IMR-90 (cell line): ENCODE measurements around the gene BPI. TPM values are rescaled to one million over a fixed set of nuclear protein-coding genes. Genes with fewer than 3 reads are reported as not detected.

Experiments
- ATAC-seq: fragments of 200-7000 bp; cut with Tn5 transposase; 2 replicates; pipeline ENCODE4 v1.9.1; 2020; ENCODE audit warnings: low read depth, mild to moderate bottlenecking, moderate library complexity
- BruUV-seq: library from RNA; stranded (reverse); fragments of 400-500 nt; replicated peaks from 2 replicates; lab custom pipeline; 2021; lab: Mats Ljungman, UMichigan
- CTCF ChIA-PET: fragments of 300-600 bp; formaldehyde crosslinking; extraction: SDS; loops from one replicate; lab custom pipeline; 2021; ENCODE audit warnings: antibody characterized with exemption; lab: Yijun Ruan, JAX
- POLR2A ChIA-PET: fragments of 300-600 bp; sonication (Branson Sonifier 250); formaldehyde crosslinking; loops from one replicate; lab custom pipeline; 2022; ENCODE audit warnings: antibody characterized with exemption; ENCODE audit not compliant: unreplicated experiment; lab: Charles Lee
- DNase-seq: peaks from one replicate; pipeline ENCODE4 v3.0.0; 2013
- H2AFZ ChIP-seq: replicated peaks from 2 replicates; pipeline ENCODE3; 2013; ENCODE audit warnings: low read length, mild to moderate bottlenecking; ENCODE audit not compliant: poor library complexity
- H2AK5ac ChIP-seq: 2 replicates; pipeline ENCODE4 v1.6.1; 2013; ENCODE audit warnings: low read depth, low read length, inconsistent platforms
- H2AK9ac ChIP-seq: replicated peaks from 2 replicates; pipeline ENCODE3; 2013; ENCODE audit warnings: mild to moderate bottlenecking, low read depth, low read length, moderate library complexity; ENCODE audit not compliant: poor library complexity
- H2BK120ac ChIP-seq: 2 replicates; pipeline ENCODE4 v1.6.1; 2013; ENCODE audit warnings: low read depth, low read length, inconsistent platforms
- H2BK15ac ChIP-seq: 3 replicates; pipeline ENCODE4 v1.6.1; 2013; ENCODE audit warnings: low read depth, low read length, inconsistent platforms
- H2BK20ac ChIP-seq: 2 replicates; pipeline ENCODE4 v1.6.1; 2013; ENCODE audit warnings: low read depth, mild to moderate bottlenecking, inconsistent platforms, low read length, moderate library complexity
- H2BK5ac ChIP-seq: 2 replicates; pipeline ENCODE4 v1.6.1; 2013; ENCODE audit warnings: mild to moderate bottlenecking, low read depth, low read length, inconsistent platforms; ENCODE audit not compliant: poor library complexity, severe bottlenecking
- H3K14ac ChIP-seq: replicated peaks from 2 replicates; pipeline ENCODE4 v1.6.1; 2013; ENCODE audit warnings: low read depth, low read length, inconsistent platforms
- H3K18ac ChIP-seq: 2 replicates; pipeline ENCODE4 v1.6.1; 2013; ENCODE audit warnings: low read depth, low read length, control low read depth
- H3K23ac ChIP-seq: 2 replicates; pipeline ENCODE4 v1.6.1; 2013; ENCODE audit warnings: low read depth, low read length, inconsistent platforms
- H3K27ac ChIP-seq: 2 replicates; pipeline ENCODE4 v1.5.1; 2013; ENCODE audit warnings: mild to moderate bottlenecking, control low read depth, low read length; ENCODE audit not compliant: insufficient read depth
- H3K27me3 ChIP-seq: 2 replicates; pipeline ENCODE4 v1.6.1; 2013; ENCODE audit warnings: low read length; ENCODE audit not compliant: control insufficient read depth, insufficient read depth
- H3K36me3 ChIP-seq: 2 replicates; pipeline ENCODE4 v1.6.1; 2013; ENCODE audit warnings: low read length, mixed read lengths; ENCODE audit not compliant: control insufficient read depth, insufficient read depth
- H3K4ac ChIP-seq: 2 replicates; pipeline ENCODE4 v1.6.1; 2013; ENCODE audit warnings: low read depth, low read length, inconsistent platforms
- H3K4me1 ChIP-seq: 2 replicates; pipeline ENCODE4 v1.6.1; 2013; ENCODE audit warnings: low read length, mixed read lengths; ENCODE audit not compliant: control insufficient read depth, insufficient read depth
- H3K4me2 ChIP-seq: 2 replicates; pipeline ENCODE4 v1.6.1; 2013; ENCODE audit warnings: low read depth, mild to moderate bottlenecking, control low read depth, low read length, moderate library complexity
- H3K4me3 ChIP-seq: 2 replicates; pipeline ENCODE4 v1.5.1; 2013; ENCODE audit warnings: low read depth, mild to moderate bottlenecking, control low read depth, low read length, moderate library complexity; ENCODE audit not compliant: insufficient read depth
- H3K56ac ChIP-seq: 2 replicates; pipeline ENCODE4 v1.6.1; 2013; ENCODE audit warnings: low read length, inconsistent platforms; ENCODE audit not compliant: insufficient read depth; ENCODE audit errors: extremely low read depth
- H3K79me1 ChIP-seq, 2 experiments: 2 replicates each; pipeline ENCODE4 v1.6.1; 2013; ENCODE audit warnings: low read length in 2 of 2, inconsistent platforms in 1 of 2, low read depth in 1 of 2
- H3K9ac ChIP-seq: 2 replicates; pipeline ENCODE4 v1.6.1; 2013; ENCODE audit warnings: low read depth, low read length, control low read depth
- H3K9me1 ChIP-seq: 2 replicates; pipeline ENCODE4 v1.6.1; 2013; ENCODE audit warnings: low read length, inconsistent platforms; ENCODE audit not compliant: insufficient read depth
- H3K9me3 ChIP-seq: 2 replicates; pipeline ENCODE4 v1.6.1; 2013; ENCODE audit warnings: low read length; ENCODE audit not compliant: control insufficient read depth, insufficient read depth
- H4K20me1 ChIP-seq: 2 replicates; pipeline ENCODE4 v1.6.1; 2013; ENCODE audit warnings: low read length, inconsistent platforms; ENCODE audit not compliant: insufficient read depth
- H4K5ac ChIP-seq: 2 replicates; pipeline ENCODE4 v1.6.1; 2013; ENCODE audit warnings: mild to moderate bottlenecking, low read depth, low read length, control low read depth
- H4K8ac ChIP-seq, 2 experiments: 2 replicates each; pipeline ENCODE4 v1.6.1; 2013; ENCODE audit warnings: low read depth in 2 of 2, low read length in 2 of 2, control low read depth in 1 of 2, inconsistent platforms in 1 of 2
- H4K91ac ChIP-seq: 2 replicates; pipeline ENCODE4 v1.6.1; 2013; ENCODE audit warnings: low read depth, low read length, inconsistent platforms; ENCODE audit not compliant: insufficient read depth
- CEBPB ChIP-seq: IDR thresholded peaks from 2 replicates; pipeline ENCODE4 v1.6.1; 2012; ENCODE audit warnings: low read depth, low read length, improper control_type of control experiment
- CHD1 ChIP-seq: IDR thresholded peaks from 2 replicates; pipeline ENCODE4 v1.6.1; 2012; ENCODE audit warnings: low read depth, low read length, improper control_type of control experiment
- FOS ChIP-seq: fragments of 150-350 bp; IDR thresholded peaks from 2 replicates; pipeline ENCODE4 v1.6.1; 2016; ENCODE audit warnings: low read depth, low read length
- MAFK ChIP-seq: IDR thresholded peaks from 2 replicates; pipeline ENCODE4 v1.6.1; 2012; ENCODE audit warnings: low read depth, low read length, improper control_type of control experiment
- MAZ ChIP-seq: IDR thresholded peaks from 2 replicates; pipeline ENCODE4 v1.6.1; 2012; ENCODE audit warnings: low read depth, mild to moderate bottlenecking, low read length, improper control_type of control experiment, moderate library complexity, borderline replicate concordance
- MXI1 ChIP-seq: IDR thresholded peaks from 2 replicates; pipeline ENCODE4 v1.6.1; 2012; ENCODE audit warnings: low read depth, mild to moderate bottlenecking, low read length, moderate library complexity, borderline replicate concordance
- NFE2L2 ChIP-seq: fragments of 150-350 bp; IDR thresholded peaks from 2 replicates; pipeline ENCODE4 v1.6.1; 2016; ENCODE audit warnings: low read depth, mild to moderate bottlenecking, low read length
- POLR2A ChIP-seq: IDR thresholded peaks from 2 replicates; pipeline ENCODE4 v1.6.1; 2012; ENCODE audit warnings: mild to moderate bottlenecking, low read depth, low read length
- RCOR1 ChIP-seq: IDR thresholded peaks from 2 replicates; pipeline ENCODE4 v1.6.1; 2012; ENCODE audit warnings: mild to moderate bottlenecking, low read length, improper control_type of control experiment; ENCODE audit not compliant: insufficient replicate concordance
- RFX5 ChIP-seq: IDR thresholded peaks from 2 replicates; pipeline ENCODE4 v1.8.0; 2012; ENCODE audit warnings: low read depth, mild to moderate bottlenecking, low read length, moderate library complexity
- WGBS, 2 experiments: methylation state at CpG; one replicate each; pipeline versions ENCODE4 v1.1.5 to v1.1.7; 2013; ENCODE audit warnings: missing lambda C conversion rate in 2 of 2; ENCODE audit not compliant: insufficient read length in 1 of 2; ENCODE audit errors: extremely low coverage in 2 of 2; 5-methylcytosine and 5-hydroxymethylcytosine counted together
- dilution Hi-C: fragments of 300-500 bp; cut with HindIII; formaldehyde crosslinking; loops from one replicate; pipeline ENCODE4 v1.14.3; 2018; ENCODE audit warnings: low sequenced_read_pairs; ENCODE audit not compliant: unreplicated experiment
- in situ Hi-C: fragments of 300-500 bp; cut with MboI; formaldehyde crosslinking; loops from 3 replicates; pipeline ENCODE4 v1.14.3; 2019; ENCODE audit warnings: low sequenced_read_pairs, inconsistent platforms, mixed read lengths
- intact Hi-C: fragments of 100-400 bp; cut with micrococcal nuclease; formaldehyde crosslinking; loops from 2 replicates; pipeline ENCODE4 v1.10.0; 2022
- polyA plus RNA-seq, 3 experiments: library from polyadenylated mRNA; depleted of rRNA; stranded (reverse); fragments of >200 nt; gene quantifications; 2 replicates each; pipeline ENCODE4 v1.2.3, GENCODE V29; 2012; ENCODE audit warnings: low replicate concordance in 1 of 3
- total RNA-seq: library from RNA; depleted of rRNA; stranded (reverse); fragments of >200 nt; gene quantifications from 2 replicates; pipeline ENCODE4 v1.2.3, GENCODE V29; 2012
- TF ChIP-seq, protein P1 (sequence below): fragments of 150-350 bp; IDR thresholded peaks from 2 replicates; pipeline ENCODE4 v1.6.1; 2017; ENCODE audit warnings: mild to moderate bottlenecking, antibody characterized with exemption, low read length, low read depth
- TF ChIP-seq, protein P2 (sequence below): fragments of 150-350 bp; IDR thresholded peaks from 2 replicates; pipeline ENCODE4 v1.6.1; 2016; ENCODE audit warnings: low read depth, mild to moderate bottlenecking, low read length, moderate library complexity, borderline replicate concordance
- TF ChIP-seq, protein P3 (sequence below): conservative IDR thresholded peaks from 2 replicates; pipeline ENCODE4 v1.5.1; 2012; ENCODE audit warnings: mild to moderate bottlenecking, low read depth, low read length, improper control_type of control experiment

BPI gene
- total and polyA plus RNA-seq, 2 of the 4 experiments (the other 2 are of a cell fraction), result 0.05 TPM; not detected in 1

DNA sequence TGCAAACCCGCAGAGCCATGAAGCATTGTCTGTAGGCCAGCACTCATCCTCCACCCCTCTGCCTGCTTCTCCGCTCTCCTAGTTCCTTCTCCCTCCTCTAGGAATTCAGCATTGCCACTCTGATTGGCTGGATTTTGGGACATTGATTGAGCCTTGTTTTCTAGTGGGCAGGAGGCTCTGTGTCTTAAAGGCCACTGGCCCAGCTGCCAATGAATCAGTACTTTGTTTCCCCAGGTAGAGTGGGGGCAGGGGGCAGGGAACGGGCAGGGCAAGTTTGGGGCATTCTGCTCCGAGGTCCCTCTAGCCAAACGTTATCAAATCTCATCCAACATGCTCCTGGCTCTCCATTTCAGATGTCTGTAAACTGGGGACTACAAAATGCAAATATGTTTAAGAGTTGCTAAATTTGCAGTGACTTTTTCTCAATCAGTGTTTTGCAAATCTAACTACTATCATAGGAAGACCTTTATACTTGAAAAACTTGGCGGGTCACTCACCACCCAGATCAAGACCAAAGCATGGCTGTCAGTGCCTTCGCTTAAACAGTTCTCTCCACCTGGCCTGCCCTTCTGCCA, 10.4 kb upstream of the BPI start:
- no peak for ATAC-seq
- CTCF ChIA-PET, result no interaction called here

More for the DNA sequence above, 10.4 kb upstream of the BPI start:
- H4K20me1 ChIP-seq, result peaks cover 4% of the 10 kb centered on the region; the same call in 1 of the 2 replicates
- H3K36me3 ChIP-seq, result no peaks in the 10 kb centered on the region
- in situ Hi-C loops (no loop called here), intact Hi-C loops (no loop called here), dilution Hi-C loops (no loop called here)
- H4K8ac ChIP-seq, result no peak overlapping the region
- H4K91ac ChIP-seq, result no peak overlapping the region
- H3K56ac ChIP-seq, result no peak overlapping the region
- H2AK9ac ChIP-seq, result no peak overlapping the region
- no peak overlapping the region for H3K4me3 ChIP-seq
- no peaks in the 10 kb centered on the region for H3K9me3 ChIP-seq
- H3K23ac ChIP-seq, result no peak overlapping the region
- no peak for TF ChIP-seq RFX5
- no peak for TF ChIP-seq MAZ
- TF ChIP-seq CHD1, result no peak
- TF ChIP-seq, protein P1, sequence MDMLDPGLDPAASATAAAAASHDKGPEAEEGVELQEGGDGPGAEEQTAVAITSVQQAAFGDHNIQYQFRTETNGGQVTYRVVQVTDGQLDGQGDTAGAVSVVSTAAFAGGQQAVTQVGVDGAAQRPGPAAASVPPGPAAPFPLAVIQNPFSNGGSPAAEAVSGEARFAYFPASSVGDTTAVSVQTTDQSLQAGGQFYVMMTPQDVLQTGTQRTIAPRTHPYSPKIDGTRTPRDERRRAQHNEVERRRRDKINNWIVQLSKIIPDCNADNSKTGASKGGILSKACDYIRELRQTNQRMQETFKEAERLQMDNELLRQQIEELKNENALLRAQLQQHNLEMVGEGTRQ, result no peak
- TF ChIP-seq, protein P2, sequence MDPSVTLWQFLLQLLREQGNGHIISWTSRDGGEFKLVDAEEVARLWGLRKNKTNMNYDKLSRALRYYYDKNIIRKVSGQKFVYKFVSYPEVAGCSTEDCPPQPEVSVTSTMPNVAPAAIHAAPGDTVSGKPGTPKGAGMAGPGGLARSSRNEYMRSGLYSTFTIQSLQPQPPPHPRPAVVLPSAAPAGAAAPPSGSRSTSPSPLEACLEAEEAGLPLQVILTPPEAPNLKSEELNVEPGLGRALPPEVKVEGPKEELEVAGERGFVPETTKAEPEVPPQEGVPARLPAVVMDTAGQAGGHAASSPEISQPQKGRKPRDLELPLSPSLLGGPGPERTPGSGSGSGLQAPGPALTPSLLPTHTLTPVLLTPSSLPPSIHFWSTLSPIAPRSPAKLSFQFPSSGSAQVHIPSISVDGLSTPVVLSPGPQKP, result no peak
- TF ChIP-seq RCOR1, result no peak
- no peak for TF ChIP-seq FOS
- TF ChIP-seq, protein P3, sequence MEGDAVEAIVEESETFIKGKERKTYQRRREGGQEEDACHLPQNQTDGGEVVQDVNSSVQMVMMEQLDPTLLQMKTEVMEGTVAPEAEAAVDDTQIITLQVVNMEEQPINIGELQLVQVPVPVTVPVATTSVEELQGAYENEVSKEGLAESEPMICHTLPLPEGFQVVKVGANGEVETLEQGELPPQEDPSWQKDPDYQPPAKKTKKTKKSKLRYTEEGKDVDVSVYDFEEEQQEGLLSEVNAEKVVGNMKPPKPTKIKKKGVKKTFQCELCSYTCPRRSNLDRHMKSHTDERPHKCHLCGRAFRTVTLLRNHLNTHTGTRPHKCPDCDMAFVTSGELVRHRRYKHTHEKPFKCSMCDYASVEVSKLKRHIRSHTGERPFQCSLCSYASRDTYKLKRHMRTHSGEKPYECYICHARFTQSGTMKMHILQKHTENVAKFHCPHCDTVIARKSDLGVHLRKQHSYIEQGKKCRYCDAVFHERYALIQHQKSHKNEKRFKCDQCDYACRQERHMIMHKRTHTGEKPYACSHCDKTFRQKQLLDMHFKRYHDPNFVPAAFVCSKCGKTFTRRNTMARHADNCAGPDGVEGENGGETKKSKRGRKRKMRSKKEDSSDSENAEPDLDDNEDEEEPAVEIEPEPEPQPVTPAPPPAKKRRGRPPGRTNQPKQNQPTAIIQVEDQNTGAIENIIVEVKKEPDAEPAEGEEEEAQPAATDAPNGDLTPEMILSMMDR, result no peak
- no peak for TF ChIP-seq MAFK
- TF ChIP-seq NFE2L2, result no peak
- TF ChIP-seq POLR2A, result no peak
- TF ChIP-seq CEBPB, result no peak
- no peak for TF ChIP-seq MXI1
- no peak overlapping the region for H2AFZ ChIP-seq
- no peak overlapping the region for H3K9ac ChIP-seq
- BruUV-seq, result no TSS peak
- no peak overlapping the region for H3K4ac ChIP-seq
- H3K27ac ChIP-seq, result no peak overlapping the region
- H3K79me1 ChIP-seq, result no peaks in the 10 kb centered on the region
- POLR2A ChIA-PET, result no interaction called here
- H3K4me2 ChIP-seq, result no peak overlapping the region
- no peak overlapping the region for H2AK5ac ChIP-seq
- H3K27me3 ChIP-seq, result peaks cover 4% of the 10 kb centered on the region
- whole genome bisulfite sequencing, 2 experiments, result 100% methylated on average over 1 of the region's 7 CpGs; no CpG with 5 or more reads in 1 of the 2 experiments
- H2BK15ac ChIP-seq, result no peak overlapping the region
- peaks cover 3% of the 10 kb centered on the region; the same call in 1 of the 2 replicates for H3K9me1 ChIP-seq
- no peak overlapping the region for H3K18ac ChIP-seq
- no peak overlapping the region for H2BK20ac ChIP-seq
- no peak overlapping the region for H2BK120ac ChIP-seq
- H3K4me1 ChIP-seq, result peaks cover 8% of the 10 kb centered on the region
- no peak overlapping the region for H4K5ac ChIP-seq
- H2BK5ac ChIP-seq, result no peak overlapping the region
- H3K14ac ChIP-seq, result no peak overlapping the region
- no peak for DNase-seq
